ENCODE results near the gene DNAH1.

GRCh38 chr3:52341123-52341522 is 25.0 kb downstream of the DNAH1 start:
- TF ChIP-seq POLR2A (IDR thresholded peaks at IDR 0.05; ENCODE audit: low read depth, low read length) (no peak), MXI1 (IDR thresholded peaks at IDR 0.05; ENCODE audit: borderline replicate concordance, low read depth, low read length) (no peak), RAD21 (IDR thresholded peaks at IDR 0.05; ENCODE audit: low read length) (no peak), NFE2L2 (IDR thresholded peaks at IDR 0.05; ENCODE audit: low read depth, low read length) (no peak), USF2 (IDR thresholded peaks at IDR 0.05; ENCODE audit: low read depth, low read length) (no peak), MAFK (IDR thresholded peaks at IDR 0.05; ENCODE audit: low read depth, low read length) (no peak), RFX5 (IDR thresholded peaks at IDR 0.05; ENCODE audit: low read depth, low read length) (no peak), SMC3 (IDR thresholded peaks at IDR 0.05; ENCODE audit: low read depth, low read length) (no peak)
- TF ChIP-seq, protein P1, sequence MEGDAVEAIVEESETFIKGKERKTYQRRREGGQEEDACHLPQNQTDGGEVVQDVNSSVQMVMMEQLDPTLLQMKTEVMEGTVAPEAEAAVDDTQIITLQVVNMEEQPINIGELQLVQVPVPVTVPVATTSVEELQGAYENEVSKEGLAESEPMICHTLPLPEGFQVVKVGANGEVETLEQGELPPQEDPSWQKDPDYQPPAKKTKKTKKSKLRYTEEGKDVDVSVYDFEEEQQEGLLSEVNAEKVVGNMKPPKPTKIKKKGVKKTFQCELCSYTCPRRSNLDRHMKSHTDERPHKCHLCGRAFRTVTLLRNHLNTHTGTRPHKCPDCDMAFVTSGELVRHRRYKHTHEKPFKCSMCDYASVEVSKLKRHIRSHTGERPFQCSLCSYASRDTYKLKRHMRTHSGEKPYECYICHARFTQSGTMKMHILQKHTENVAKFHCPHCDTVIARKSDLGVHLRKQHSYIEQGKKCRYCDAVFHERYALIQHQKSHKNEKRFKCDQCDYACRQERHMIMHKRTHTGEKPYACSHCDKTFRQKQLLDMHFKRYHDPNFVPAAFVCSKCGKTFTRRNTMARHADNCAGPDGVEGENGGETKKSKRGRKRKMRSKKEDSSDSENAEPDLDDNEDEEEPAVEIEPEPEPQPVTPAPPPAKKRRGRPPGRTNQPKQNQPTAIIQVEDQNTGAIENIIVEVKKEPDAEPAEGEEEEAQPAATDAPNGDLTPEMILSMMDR (conservative IDR thresholded peaks at IDR 0.05; ENCODE audit: low read depth, low read length), result no peak
- TF ChIP-seq, protein P2, sequence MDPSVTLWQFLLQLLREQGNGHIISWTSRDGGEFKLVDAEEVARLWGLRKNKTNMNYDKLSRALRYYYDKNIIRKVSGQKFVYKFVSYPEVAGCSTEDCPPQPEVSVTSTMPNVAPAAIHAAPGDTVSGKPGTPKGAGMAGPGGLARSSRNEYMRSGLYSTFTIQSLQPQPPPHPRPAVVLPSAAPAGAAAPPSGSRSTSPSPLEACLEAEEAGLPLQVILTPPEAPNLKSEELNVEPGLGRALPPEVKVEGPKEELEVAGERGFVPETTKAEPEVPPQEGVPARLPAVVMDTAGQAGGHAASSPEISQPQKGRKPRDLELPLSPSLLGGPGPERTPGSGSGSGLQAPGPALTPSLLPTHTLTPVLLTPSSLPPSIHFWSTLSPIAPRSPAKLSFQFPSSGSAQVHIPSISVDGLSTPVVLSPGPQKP (IDR thresholded peaks at IDR 0.05; ENCODE audit: borderline replicate concordance, low read depth, low read length), result no peak
